Cardiac septum (tissue), 1 donor: ENCODE results near the gene DNMBP. TPM values are rescaled to one million over a fixed set of nuclear protein-coding genes. Genes with fewer than 3 reads are reported as not detected.
"Not testable (repeated sequence)": the region's sequence is repeated elsewhere in the genome, so short reads cannot be mapped to it uniquely, and the experiment has no call there.

ENCODE experiments used
- DNase-seq: peaks from one replicate; pipeline ENCODE4 v3.0.0-alpha.2; 2020; ENCODE audit warnings: low spot score
- intact Hi-C: fragments of 100-400 bp; cut with DNase I; formaldehyde crosslinking; loops from one replicate; pipeline ENCODE4 v1.14.0; 2022
- total RNA-seq: library from RNA; stranded (reverse); fragmentation: NEBNext Ultra II Directional; extraction: Animal tissue kit (Norgen Biotek cat#: 25700); gene quantifications from one replicate; pipeline ENCODE4 v1.2.1, GENCODE V29; 2021
- donor health status: DM: no; HTN: no; CAD: no.

DNMBP gene
- total RNA-seq, 1 donor from 2014 or later = 5.6 TPM

DNA sequence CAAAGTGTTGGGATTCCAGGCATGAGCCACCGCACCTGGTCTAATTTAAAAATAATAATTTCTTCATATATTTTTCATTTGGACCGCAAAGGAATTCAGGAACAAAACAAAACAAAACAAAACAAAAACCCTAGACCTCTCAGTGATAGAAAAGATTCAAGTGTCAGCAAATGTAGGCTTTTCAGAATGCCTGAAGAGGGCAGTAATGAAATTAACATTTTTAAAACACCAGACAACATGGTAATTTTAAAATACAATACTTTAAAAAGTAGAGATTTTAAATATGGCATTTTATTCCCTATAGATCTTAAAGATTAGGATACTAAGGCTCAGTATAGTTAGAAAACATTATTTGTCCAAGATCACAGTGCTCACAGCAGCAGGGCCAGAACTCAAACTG is 36.6 kb downstream of the DNMBP start:
- DNase-seq = no peak
- intact Hi-C loops = no loop called here

DNA sequence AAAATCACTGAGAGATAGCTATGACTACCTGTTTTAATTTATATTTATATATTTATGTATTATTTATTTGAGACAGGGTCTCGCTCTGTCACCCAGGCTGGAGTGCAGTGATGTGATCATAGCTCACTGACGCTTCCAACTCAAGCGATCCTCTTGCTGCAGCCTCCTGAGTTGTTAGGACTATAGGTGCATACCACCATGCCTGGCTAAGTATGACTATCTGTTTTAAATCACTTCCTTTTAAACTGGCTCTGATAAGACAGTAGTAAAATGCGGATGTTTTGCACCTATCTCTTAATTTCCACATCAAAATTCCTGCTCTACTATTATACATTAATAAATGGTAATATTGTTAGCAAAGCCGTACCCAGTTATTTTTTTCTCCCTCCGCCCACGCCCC is 41.8 kb downstream of the DNMBP start:
- intact Hi-C loops = no loop called here
- no peak for DNase-seq

DNA sequence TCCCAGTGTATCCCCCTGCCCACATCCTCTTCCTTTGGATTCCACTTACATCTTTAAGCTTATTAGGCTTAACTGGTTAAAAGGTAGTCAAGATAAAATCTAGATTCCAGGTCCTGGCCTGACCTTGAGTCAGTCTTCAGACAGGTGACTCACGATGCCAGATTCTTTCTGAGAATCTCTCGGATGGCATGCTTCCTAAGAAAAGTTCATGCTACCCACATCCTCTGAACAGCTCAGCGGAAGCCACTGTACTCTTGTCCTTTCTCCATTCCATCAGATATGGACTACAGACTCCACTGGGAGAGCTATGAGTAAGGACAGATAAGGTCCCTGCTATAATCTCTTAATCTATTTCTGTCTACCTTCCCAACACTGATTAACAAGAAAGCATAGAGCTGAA is 43.4 kb downstream of the DNMBP start:
- intact Hi-C loops = no loop called here

DNA sequence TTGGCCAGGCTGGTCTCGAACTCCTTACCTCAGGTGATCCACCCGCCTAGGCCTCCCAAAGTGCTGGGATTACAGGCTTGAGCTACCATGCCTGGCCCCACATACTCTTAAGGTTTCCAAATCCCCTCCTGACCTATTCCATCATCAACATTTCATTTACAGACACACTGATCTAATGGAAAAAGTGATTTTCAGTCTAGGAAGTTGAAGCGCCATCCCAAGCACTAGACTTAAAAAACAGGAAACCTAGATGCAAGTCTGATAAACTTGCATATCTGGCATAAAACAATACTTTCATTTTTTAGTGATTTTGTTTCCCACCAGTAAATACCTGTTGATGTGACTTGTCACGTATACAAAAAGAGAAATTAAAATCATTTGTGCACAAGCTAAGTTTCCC is 44.0 kb downstream of the DNMBP start:
- intact Hi-C loops = no loop called here
- DNase-seq = no peak

More for the DNA sequence above, 43.4 kb downstream of the DNMBP start:
- DNase-seq = no peak

DNA sequence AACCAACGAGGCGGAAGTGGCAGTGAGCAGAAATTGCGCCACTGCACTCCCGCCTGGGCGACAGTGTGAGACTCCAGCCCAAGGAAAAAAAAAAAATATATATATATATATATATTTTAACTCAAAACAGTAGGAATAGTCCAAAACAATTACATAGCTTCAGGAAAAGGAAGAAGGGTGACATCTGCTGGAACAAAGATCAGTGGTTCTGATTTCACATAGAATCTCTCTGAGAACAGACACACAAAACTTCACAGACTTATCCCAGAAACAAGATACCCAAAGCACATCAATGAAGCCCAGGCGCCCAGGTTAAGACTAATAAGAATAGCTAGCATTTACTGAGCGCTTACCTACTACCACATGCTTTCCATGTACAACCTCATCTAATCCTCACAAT is 45.0 kb downstream of the DNMBP start:
- intact Hi-C loops = no loop called here
- no peak for DNase-seq

DNA sequence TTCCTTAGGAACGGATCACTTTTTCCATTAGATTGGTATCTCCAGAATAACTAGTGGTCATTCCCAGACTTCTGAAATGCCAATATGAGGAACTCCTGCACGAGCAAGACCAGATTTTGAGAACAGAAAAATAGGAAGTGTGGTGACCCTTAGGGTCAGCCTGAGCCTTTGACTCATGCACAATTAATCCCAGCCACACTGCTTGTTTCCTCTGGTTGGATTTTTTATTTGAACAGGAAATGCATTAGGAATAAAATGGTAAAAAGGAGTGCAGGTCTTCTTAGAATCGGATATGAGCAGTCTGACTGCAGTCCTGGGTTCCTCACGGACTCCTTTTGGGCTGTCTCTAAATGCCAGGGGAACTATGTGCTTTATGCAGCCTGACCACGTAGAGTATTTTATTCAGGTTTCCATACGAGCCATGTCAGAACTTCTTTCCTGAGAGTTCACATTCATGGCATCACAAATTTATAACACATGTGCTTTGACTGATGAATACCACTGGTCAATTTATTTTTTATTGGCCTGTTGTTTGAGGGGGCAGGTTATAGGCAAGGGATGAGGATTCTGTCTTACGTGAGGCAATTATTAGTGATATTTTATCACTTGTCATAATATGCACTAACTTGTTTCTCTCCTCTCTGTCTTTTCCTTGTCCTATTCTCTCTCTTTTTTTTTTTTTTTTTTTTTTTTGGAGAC is 46.1 kb downstream of the DNMBP start:
- DNase-seq, intact Hi-C loops: not testable (repeated sequence)

DNA sequence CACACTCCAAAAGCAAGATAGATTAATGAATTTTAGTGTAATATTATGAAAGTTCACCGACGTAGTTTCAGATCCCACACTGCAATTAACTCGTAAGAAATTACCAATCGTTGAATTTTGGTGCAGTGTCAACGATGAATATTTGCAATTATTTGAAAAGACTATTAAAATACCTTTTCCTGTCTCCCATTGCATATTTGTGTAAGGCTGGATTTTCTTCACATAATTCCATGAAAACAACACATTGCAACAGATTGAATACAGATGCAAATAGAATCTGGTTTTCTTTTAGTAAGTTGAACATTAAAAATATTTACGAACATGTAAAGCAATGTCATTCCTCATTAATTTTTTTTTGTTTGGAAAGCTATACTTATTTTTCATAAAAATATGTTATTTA is 50.9 kb downstream of the DNMBP start:
- no peak for DNase-seq
- intact Hi-C loops = no loop called here

DNA sequence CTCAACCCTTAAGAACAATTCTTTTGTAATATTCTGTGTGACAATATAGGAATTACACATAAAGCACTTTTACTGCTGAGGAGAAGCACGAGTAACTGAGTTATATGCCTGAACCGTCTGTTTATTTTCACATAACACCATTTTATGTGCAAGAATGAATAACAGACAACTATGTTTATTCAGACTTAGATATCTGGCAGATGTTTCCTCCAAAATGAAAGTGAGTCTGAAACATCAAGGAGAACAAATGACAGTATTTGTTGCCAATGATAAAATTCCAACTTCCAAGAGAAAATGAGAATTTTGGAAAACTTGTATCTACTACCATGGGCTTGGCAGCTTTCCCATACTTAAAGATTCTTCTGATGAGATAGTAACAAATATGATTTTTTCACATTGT is 51.4 kb downstream of the DNMBP start:
- intact Hi-C loops = no loop called here
- no peak for DNase-seq

DNA sequence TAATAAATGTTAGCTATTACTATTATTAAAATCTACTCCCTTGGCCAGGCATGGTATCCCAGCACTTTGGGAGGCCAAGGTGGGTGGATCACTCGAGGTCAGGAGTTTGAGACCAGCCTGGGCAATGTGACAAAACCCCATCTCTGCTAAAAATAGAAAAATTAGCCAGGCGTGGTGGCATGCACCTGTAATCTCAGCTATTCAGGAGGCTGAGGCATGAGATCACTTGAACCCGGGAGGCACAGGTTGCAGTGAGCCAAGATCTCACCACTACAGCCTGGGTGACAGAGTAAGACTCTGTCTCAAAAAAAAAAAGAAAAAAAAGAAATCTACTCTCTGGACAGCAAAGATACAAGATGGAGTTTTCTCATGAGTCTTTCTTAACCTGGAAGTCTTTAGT is 56.2 kb downstream of the DNMBP start:
- intact Hi-C loops, DNase-seq: not testable (repeated sequence)

DNA sequence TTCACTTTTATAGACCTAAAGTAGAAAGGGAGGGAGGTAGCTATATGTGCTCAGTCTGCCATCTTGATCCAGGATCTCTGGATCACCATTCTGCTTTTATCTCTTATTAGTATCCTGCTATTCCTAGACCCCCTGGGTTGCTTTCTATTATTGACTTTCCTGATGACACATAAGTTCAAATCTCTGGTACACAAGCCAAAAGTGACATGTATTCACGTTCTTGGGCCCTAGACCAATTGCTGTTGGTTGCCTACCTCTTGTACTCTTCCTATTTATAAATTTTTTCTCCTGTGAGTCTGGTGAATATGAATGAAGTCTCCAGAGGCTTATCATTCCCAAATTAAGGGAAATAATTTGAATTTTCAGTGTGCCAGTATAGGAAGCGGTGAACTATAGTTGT is 56.9 kb downstream of the DNMBP start:
- no peak for DNase-seq
- intact Hi-C loops = no loop called here

DNA sequence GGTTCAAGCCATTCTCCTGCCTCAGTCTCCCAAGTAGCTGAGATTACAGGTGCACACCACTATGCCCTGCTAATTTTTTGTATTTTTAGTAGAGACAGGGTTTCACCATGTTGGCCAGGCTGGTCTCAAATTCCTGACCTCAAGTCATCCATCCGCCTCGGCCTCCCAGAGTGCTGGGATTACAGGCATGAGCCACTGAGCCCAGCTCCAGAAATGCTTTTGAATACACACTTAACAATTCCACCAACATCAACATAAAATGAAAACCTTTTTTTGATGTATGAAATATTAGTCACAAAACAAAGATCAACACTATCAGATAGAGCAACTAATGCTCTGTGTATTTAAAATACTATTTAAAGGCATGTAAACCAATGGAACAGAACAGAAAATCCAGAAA is 63.7 kb downstream of the DNMBP start:
- DNase-seq, intact Hi-C loops: not testable (repeated sequence)

DNA sequence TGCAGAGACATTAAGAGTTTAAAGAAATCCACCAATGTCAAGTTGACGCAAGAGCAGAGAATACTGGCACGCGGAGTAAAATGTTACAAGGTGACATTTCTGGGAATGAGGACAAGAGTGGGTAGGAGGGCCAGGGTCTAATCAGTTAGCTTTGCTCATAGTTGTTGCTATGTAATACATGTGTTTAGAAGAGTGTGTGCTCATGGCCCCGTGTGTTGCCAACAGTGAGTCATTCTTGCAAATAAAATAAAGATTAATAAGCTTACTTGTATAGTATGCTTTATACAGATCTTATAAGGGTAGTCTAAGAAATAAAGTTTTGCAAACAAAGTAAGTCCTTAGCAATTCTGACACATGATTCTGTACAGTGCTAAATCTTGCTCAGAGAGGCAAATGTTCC is 64.5 kb downstream of the DNMBP start:
- intact Hi-C loops = no loop called here
- DNase-seq = no peak

DNA sequence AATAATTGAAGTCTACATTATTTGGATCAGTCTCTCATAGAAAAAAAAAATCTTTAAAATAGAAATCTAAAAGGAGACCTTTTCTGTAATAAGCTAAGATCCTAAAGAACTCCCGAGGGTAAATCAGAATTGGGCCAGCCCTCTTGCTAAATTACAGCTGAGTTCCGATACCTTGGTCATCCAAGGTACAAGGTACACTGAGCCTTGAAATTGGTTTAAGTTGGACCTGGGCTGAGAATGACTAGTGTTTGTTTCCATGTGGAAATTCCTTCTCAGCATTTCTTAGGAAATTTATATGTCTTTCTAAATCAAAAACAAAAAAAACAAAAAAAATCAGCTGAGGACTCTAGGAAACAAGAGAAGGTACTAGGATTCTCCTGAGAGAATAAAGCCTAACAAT is 64.9 kb downstream of the DNMBP start:
- intact Hi-C loops = no loop called here
- no peak for DNase-seq

DNA sequence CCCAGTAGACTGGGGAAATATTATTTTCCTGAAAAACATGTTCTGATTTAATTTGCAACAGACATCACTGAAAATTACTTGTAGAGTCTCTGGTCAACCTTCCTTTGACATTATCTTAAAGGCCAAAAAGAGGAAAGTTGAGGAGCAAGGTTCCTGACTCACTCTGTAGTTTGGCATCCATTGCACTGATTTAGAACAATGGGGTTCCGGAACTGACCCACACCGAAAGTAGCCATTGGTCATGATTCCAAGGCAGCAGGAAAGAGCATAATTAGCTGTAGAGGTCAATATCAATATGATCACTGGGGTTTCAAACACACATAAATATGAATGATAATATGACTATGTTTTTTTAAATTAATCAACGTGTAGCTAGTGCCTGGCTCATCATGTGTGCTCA is 65.8 kb downstream of the DNMBP start:
- intact Hi-C loops = no loop called here

DNA sequence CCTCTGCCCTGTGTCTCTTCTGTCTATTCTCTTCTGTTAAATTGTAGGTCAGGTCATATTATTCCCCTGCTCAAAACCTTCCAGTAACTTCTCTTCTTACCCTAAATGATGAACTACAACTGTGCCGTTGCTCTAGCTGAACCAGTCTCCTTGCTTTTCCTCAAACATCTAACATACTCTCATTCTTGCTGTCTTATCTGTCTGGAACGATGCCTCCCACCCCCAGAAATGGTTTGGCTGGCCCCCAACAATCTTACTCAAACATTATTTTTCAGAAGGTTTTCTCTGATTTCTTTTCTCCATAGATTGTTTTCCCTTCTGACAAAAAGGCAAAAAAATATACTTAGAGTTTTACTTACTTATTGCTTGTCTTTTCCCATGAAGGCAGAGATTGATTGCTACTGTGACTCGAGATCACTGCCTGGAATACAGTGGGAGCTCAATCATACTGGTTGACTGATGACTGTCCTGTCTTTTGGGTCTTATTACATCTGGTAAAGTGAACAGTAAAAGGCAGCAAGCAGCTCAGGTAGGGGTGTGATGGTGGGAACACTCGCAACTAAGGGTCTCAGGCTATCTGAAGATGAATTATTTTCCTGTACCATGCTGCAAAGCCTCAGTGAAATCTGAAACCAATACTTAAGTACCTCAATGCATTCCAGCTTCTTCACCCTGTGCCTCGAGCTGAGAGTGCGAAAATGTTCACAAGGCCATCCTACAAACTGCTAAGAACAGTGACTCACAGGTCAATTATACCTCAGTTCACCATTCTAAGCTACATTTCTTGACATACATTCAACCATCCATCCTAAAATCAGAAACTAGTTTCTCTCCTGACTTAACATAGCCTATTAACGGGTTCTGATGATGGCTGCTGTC is 67.6 kb downstream of the DNMBP start:
- no peak for DNase-seq
- intact Hi-C loops = no loop called here

More for the DNA sequence above, 65.8 kb downstream of the DNMBP start:
- no peak for DNase-seq

DNA sequence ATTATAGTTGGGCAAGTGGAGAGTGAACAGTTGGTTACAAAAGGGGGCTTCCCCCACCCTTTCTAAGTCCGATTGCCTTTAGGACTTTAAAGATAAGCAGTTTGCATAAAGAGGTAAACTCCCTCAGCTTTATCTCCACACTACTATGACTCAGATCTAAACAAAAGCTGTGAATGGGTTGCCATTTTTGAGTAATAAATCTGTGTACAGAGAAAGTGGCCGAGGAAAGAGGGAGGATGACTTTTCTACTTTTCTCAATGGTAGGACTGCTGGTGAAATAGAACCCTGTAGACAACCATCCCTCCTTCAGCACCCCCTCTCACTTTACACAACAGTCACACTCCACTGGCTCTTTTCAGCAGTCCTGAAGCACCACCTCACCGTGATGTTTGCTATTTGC is 71.2 kb downstream of the DNMBP start:
- DNase-seq = no peak
- intact Hi-C loops = no loop called here

DNA sequence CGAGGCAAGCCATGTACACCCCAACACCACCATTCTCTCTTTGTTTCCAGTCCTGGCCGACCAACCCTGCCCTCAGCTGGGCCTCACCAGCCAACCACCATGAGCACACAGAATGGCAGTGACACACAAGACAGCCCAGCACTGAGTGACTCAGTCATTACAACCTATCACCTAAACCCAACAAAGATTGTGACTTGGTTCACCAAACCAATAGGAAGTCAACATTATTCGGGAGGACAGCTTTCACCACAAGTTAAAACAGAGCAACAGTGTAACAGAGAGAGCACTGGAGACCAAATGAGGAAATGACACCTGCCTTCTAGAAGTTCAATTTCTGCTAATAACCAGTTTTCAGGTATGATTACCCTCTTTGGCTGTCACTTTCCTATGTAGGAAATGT is 72.1 kb downstream of the DNMBP start:
- DNase-seq = no peak
- intact Hi-C loops = no loop called here

DNA sequence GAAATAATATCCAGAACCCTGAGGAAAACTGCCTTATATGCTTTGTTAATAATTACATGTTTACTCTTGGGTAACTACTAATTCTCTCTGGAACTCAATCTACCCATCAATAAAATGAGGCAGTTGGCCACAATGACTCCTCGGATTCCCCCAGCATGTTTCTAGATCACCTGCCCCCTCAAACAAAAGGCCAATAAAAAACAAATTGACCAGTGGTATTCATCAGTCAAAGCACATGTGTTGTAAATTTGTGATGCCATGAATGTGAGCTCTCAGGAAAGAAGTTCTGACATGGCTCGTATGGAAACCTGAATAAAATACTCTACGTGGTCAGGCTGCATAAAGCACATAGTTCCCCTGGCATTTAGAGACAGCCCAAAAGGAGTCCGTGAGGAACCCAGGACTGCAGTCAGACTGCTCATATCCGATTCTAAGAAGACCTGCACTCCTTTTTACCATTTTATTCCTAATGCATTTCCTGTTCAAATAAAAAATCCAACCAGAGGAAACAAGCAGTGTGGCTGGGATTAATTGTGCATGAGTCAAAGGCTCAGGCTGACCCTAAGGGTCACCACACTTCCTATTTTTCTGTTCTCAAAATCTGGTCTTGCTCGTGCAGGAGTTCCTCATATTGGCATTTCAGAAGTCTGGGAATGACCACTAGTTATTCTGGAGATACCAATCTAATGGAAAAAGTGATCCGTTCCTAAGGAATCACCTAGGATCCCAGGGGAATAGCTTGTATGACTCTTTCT is 77.4 kb downstream of the DNMBP start:
- intact Hi-C loops, DNase-seq: not testable (repeated sequence)

DNA sequence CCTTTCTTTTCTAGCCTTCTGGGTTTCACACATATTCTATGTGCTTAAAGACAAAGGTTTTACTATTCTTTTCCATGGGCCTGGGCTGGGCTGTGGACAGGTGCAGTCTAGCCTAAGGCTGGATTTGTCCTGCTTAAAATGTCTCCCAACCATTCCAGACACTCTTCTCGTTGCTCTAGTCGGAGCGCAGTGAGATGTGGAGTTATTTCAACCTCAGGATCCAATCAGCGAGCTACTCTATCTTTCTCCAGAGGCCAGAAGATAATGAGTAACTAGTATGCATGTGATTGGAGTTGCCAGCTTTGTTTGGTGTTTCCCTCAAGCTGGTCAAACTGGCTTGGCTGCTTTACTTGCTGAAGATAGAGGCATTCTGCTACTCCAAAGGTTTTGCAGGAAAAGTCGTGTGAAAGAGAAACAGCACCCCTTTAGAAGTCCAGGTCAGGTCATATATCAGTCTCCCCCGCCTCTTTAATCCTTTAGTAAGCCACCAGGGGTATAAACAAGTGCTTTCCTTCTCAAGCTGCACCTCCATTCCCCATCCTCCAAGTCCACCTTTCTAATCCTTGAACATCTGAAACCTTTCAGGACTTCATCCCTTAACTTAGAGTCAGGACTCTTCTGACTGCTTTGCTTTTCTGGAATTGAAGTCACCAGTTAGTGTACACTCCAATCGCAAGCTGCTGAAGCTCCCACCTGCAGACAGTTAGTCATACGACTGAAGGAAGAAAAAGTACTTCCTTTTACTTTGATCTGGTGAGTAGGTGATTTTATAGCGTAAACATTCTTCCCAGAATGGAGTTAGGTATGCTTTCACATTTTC is 78.8 kb downstream of the DNMBP start:
- intact Hi-C loops = no loop called here
- no peak for DNase-seq

DNA sequence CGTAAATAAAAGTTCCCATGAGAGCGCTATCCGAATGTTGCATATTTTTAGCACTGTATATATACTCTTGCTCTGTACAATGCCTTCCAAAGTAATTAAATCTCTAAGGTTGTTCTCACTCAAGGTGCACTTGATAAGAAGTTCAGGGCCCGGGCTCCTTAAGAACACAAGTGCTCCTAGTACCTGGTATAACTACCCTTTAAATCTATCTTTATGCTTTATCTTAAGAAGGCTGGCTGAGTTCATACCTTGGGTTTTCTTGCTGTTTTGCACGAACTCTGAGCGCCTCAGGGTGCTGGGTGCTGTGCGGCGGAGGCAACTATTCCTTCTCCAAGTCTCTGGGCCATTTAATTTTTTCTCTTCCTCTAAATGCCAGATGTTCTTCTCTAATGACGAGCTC is 80.4 kb downstream of the DNMBP start:
- intact Hi-C loops = no loop called here

More for the DNA sequence above, 80.4 kb downstream of the DNMBP start:
- no peak for DNase-seq
